HG02870 (cell line): ENCODE data around the gene GAB2.
A peak's percentile ranks its signal among the peaks of the same experiment; 100 is the strongest.

Experiments
- ATAC-seq: cut with Tn5 transposase; IDR thresholded peaks from one replicate; pipeline ENCODE4 v1.9.1; 2021; ENCODE audit warnings: mild to moderate bottlenecking, moderate library complexity; ENCODE audit not compliant: unreplicated experiment

The GAB2 gene

GRCh38 chr11:78402847-78403246 lies 14.8 kb downstream of the GAB2 start:
- no peak for ATAC-seq

GRCh38 chr11:78400702-78401101 lies 16.9 kb downstream of the GAB2 start:
- ATAC-seq: no peak

- no peak for ATAC-seq
Observed at GRCh38 chr11:78400116-78400515, 17.5 kb downstream of the GAB2 start.

- no peak for ATAC-seq
Observed at GRCh38 chr11:78399136-78399535, 18.5 kb downstream of the GAB2 start.

- no peak for ATAC-seq
Observed at GRCh38 chr11:78398715-78399114, 18.9 kb downstream of the GAB2 start.

GRCh38 chr11:78397398-78397797 lies 20.2 kb downstream of the GAB2 start:
- ATAC-seq: no peak

GRCh38 chr11:78395597-78395996 lies 22.0 kb downstream of the GAB2 start:
- ATAC-seq: no peak

- no peak for ATAC-seq
Observed at GRCh38 chr11:78392854-78393253, 24.8 kb downstream of the GAB2 start.

- ATAC-seq: no peak
Observed at GRCh38 chr11:78391424-78391823, 26.2 kb downstream of the GAB2 start.

- ATAC-seq: no peak
Observed at GRCh38 chr11:78390809-78391208, 26.8 kb downstream of the GAB2 start.

- ATAC-seq: no peak
Observed at GRCh38 chr11:78386215-78386941, 31.2 kb downstream of the GAB2 start.

- ATAC-seq: no peak
Observed at GRCh38 chr11:78385205-78385604, 32.4 kb downstream of the GAB2 start.

- ATAC-seq: no peak
Observed at GRCh38 chr11:78384231-78384630, 33.4 kb downstream of the GAB2 start.

GRCh38 chr11:78381865-78382264 lies 35.8 kb downstream of the GAB2 start:
- ATAC-seq: no peak

GRCh38 chr11:78380615-78381051 lies 37.0 kb downstream of the GAB2 start:
- no peak for ATAC-seq

GRCh38 chr11:78379039-78379670 lies 38.5 kb downstream of the GAB2 start:
- ATAC-seq: peak; percentile 58

- ATAC-seq: no peak
Observed at GRCh38 chr11:78377625-78378418, 39.8 kb downstream of the GAB2 start.

GRCh38 chr11:78376858-78377257 lies 40.8 kb downstream of the GAB2 start:
- no peak for ATAC-seq

- ATAC-seq: no peak
Observed at GRCh38 chr11:78374917-78375316, 42.7 kb downstream of the GAB2 start.

GRCh38 chr11:78373689-78374088 lies 43.9 kb downstream of the GAB2 start:
- no peak for ATAC-seq

- no peak for ATAC-seq
Observed at GRCh38 chr11:78372114-78372768, 45.4 kb downstream of the GAB2 start.
